MCF 10A (cell line): ENCODE measurements around the gene ZFYVE28. TPM values are rescaled to one million over a fixed set of nuclear protein-coding genes. Genes with fewer than 3 reads are reported as not detected.

Experiments
- BruUV-seq: library from RNA; stranded (reverse); fragments of 400-500 nt; replicated peaks from 2 replicates; lab custom pipeline; 2021; lab: Mats Ljungman, UMichigan
- CTCF ChIA-PET: fragments of 300-600 bp; sonication (Branson Sonifier 250); formaldehyde crosslinking; extraction: SDS; loops from one replicate; lab custom pipeline; 2021; ENCODE audit warnings: antibody characterized with exemption, inconsistent platforms; lab: Yijun Ruan, JAX
- POLR2A ChIA-PET: fragments of 300-600, 350-650 bp; sonication (Branson Sonifier 250); formaldehyde crosslinking; extraction: SDS; loops from one replicate; lab custom pipeline; 2020; ENCODE audit warnings: antibody characterized with exemption, inconsistent platforms; lab: Yijun Ruan, JAX
- DNase-seq: peaks from one replicate; pipeline ENCODE4 v3.0.0-alpha.2; 2018; ENCODE audit not compliant: unreplicated experiment
- H3K27ac Mint-ChIP-seq: one replicate; pipeline ENCODE4 v1.8.0; 2022; ENCODE audit warnings: mild to moderate bottlenecking, low read depth, mixed read lengths; ENCODE audit not compliant: unreplicated experiment
- H3K27me3 Mint-ChIP-seq: one replicate; pipeline ENCODE4 v1.8.0; 2022; ENCODE audit warnings: mixed read lengths; ENCODE audit not compliant: insufficient read depth, unreplicated experiment
- H3K36me3 Mint-ChIP-seq: one replicate; pipeline ENCODE4 v1.8.0; 2022; ENCODE audit warnings: mild to moderate bottlenecking, moderate library complexity, mixed read lengths; ENCODE audit not compliant: insufficient read depth, unreplicated experiment
- H3K4me1 Mint-ChIP-seq: one replicate; pipeline ENCODE4 v1.8.0; 2022; ENCODE audit warnings: mixed read lengths; ENCODE audit not compliant: insufficient read depth, unreplicated experiment
- H3K4me3 Mint-ChIP-seq: one replicate; pipeline ENCODE4 v1.8.0; 2022; ENCODE audit warnings: mild to moderate bottlenecking, moderate library complexity, mixed read lengths; ENCODE audit not compliant: unreplicated experiment
- H3K9me3 Mint-ChIP-seq: one replicate; pipeline ENCODE4 v1.8.0; 2022; ENCODE audit warnings: mixed read lengths; ENCODE audit not compliant: unreplicated experiment
- intact Hi-C: fragments of 100-400 bp; cut with micrococcal nuclease; formaldehyde crosslinking; loops from 2 replicates; pipeline ENCODE4 v1.14.1; 2022
- total RNA-seq: library from RNA; stranded (reverse); gene quantifications from 2 replicates; pipeline ENCODE4 v1.2.3, GENCODE V29; 2022
- TF ChIP-seq, protein P1 (sequence below): fragments of 200-600 bp; IDR thresholded peaks from one replicate; pipeline ENCODE4 v1.8.0; 2022; ENCODE audit warnings: antibody characterized with exemption, mild to moderate bottlenecking; ENCODE audit not compliant: unreplicated experiment

Gene ZFYVE28
- total RNA-seq, 1 experiment from 2014 or later, result 1.6 TPM

DNA sequence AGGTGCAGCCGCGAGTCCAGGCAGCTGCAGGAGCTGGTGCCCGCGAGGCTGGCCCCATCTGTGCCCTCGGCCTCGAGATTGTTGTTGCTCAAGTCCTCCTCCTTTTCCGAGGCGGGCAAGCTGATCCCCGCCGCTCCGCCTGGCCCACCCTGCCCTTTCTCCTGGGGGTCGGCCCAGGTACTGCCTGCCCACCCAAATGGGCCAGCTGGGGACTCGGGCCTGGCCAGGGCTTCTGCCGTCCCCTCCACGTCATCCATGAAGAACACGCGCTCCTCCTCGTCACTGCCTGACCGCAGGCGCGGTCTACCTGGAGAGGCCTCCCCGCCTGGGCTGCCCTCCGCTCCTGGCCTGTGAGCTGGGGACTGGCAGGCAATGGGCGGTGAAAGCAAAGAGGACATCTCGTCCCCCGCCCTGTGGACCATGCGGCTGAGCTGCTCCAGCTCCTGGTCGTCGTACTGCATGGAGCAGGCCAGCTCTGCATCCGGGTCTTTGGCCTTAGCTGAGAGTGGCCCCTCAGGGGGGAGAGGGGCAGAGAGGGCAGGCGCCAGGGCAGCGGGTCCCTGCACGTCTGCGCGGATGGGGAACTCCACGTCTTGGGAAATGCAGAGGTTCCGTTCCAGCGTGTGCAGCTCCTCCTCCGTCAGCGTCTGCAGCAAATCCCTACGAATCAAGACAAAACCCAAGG is 113.4 kb downstream of the ZFYVE28 start:
- Mint-ChIP-seq H3K27me3 (no peaks in the 10 kb centered on the region), H3K27ac (no peak overlapping the region), H3K4me1 (no peaks in the 10 kb centered on the region), H3K9me3 (no peaks in the 10 kb centered on the region), H3K36me3 (peaks cover 6% of the 10 kb centered on the region), H3K4me3 (no peak overlapping the region)
- TF ChIP-seq, protein P1, sequence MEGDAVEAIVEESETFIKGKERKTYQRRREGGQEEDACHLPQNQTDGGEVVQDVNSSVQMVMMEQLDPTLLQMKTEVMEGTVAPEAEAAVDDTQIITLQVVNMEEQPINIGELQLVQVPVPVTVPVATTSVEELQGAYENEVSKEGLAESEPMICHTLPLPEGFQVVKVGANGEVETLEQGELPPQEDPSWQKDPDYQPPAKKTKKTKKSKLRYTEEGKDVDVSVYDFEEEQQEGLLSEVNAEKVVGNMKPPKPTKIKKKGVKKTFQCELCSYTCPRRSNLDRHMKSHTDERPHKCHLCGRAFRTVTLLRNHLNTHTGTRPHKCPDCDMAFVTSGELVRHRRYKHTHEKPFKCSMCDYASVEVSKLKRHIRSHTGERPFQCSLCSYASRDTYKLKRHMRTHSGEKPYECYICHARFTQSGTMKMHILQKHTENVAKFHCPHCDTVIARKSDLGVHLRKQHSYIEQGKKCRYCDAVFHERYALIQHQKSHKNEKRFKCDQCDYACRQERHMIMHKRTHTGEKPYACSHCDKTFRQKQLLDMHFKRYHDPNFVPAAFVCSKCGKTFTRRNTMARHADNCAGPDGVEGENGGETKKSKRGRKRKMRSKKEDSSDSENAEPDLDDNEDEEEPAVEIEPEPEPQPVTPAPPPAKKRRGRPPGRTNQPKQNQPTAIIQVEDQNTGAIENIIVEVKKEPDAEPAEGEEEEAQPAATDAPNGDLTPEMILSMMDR, result no peak
- intact Hi-C loops, result no loop called here
- no peak for DNase-seq
- ChIA-PET POLR2A (interaction anchor here (0.9 to 1.0 kb wide), 2 partner anchors 21 to 43 kb away, joined by 3 to 4 read pairs; partner anchors contain the start of gene MXD4), CTCF (interaction anchor here (0.5 kb wide), 1 partner anchor 260 kb away, joined by 3 read pairs; no protein-coding TSS in a partner anchor)
- no TSS peak for BruUV-seq

DNA sequence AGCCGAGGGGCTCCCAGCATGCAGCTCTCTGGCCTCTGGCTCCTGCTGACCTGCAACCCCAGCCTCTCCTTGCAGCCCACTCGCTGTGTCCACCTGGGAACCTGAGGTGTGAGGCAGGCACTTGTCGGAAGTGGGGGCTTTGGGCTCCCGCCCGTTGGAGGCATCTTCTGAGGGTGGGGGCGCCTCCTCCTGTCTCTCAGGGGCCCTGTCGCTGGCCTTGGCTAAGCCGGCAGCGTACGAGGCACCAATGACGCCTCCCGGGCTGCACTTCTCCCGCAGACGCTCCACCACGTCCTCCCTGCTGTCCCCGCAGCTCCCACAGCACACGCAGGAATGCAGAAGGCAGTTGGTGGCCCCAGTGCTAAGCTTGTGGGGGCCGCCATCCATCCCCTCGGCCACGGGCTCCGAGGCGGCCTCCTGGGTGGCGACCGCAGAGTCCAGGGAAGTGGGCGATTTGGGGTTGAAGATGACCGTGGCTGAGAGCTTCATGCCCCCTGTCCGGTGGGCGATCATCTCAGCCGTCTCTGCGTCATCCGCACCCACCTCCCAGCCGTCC is 114.0 kb downstream of the ZFYVE28 start:
- no peak overlapping the region for H3K27ac Mint-ChIP-seq
- ChIA-PET CTCF (no interaction called here), POLR2A (interaction anchor here (1.0 kb wide), 1 partner anchor 21 kb away, joined by 4 read pairs; no protein-coding TSS in a partner anchor)
- H3K4me3 Mint-ChIP-seq, result no peak overlapping the region
- TF ChIP-seq, protein P1, result no peak
- H3K27me3 Mint-ChIP-seq, result no peaks in the 10 kb centered on the region
- no peaks in the 10 kb centered on the region for H3K9me3 Mint-ChIP-seq
- BruUV-seq, result no TSS peak
- DNase-seq, result no peak
- no peaks in the 10 kb centered on the region for H3K4me1 Mint-ChIP-seq
- intact Hi-C loops, result no loop called here
- H3K36me3 Mint-ChIP-seq, result peaks cover 6% of the 10 kb centered on the region

DNA sequence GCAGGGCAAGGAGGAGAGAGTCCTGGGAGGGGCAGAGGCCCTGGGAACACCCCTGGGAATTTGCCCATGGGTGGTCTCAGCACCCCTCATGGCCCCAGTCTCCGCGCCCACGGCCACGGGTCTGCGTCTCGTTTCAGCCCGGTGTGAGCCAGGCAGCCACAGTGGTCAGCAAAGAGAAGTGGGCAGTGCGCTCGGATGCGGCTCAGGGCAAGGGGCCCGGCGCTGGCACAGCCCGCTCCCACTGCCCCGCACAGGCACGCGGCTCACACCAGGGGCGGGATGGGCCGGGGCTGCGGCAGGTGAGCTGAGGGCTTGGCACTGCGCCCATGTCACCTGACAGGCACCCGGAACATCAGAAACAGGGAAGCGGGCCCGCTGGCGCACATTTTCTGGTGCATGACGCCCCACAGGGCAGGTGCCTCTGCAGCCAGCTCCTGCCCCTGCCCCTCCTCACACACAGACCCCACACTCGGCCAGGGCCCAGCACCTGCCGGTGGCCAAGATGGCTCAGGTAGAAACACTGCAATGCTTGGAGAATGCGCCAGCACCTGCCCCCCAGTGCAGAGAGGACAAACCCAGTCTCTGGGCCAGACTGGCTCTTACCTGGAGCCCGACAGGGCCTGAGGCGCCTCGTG is 114.6 kb downstream of the ZFYVE28 start:
- no peaks in the 10 kb centered on the region for H3K27me3 Mint-ChIP-seq
- intact Hi-C loops, result no loop called here
- H3K27ac Mint-ChIP-seq, result no peak overlapping the region
- DNase-seq, result no peak
- no peaks in the 10 kb centered on the region for H3K4me1 Mint-ChIP-seq
- no peaks in the 10 kb centered on the region for H3K9me3 Mint-ChIP-seq
- TF ChIP-seq, protein P1, result no peak
- BruUV-seq, result no TSS peak
- ChIA-PET POLR2A (no interaction called here), CTCF (no interaction called here)
- H3K4me3 Mint-ChIP-seq, result no peak overlapping the region
- H3K36me3 Mint-ChIP-seq, result peaks cover 6% of the 10 kb centered on the region

DNA sequence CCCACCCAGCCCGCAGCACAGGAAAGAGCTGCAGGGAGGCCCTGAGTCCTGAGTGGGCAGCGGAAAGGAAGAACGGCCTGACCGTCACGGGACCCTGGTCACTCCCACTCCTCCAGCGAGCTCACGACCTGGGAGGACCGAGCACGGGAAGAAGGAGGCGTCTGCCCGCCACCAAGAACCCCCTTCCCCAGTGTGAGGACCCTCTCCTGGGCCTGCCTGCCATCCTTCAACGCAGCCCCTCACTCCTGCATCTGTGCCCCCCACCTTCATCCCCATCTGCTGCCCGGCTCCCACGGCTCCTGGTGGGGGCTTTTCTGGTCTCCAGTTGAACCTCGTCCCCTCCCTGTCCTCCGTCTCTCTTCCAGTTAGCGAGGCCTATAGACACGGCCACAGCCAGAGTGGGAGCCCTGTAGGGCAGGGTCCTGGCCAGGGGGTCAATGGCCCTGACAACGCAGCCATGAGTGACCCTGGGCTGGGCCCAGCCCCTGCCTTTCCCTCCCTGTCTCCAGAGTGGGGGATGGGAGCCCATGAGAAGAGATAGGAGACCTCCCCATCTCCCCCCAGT is 115.2 kb downstream of the ZFYVE28 start:
- POLR2A ChIA-PET, result no interaction called here
- CTCF ChIA-PET, result no interaction called here
- Mint-ChIP-seq H3K9me3 (no peaks in the 10 kb centered on the region), H3K36me3 (peaks cover 6% of the 10 kb centered on the region), H3K27me3 (peaks cover 6% of the 10 kb centered on the region), H3K27ac (no peak overlapping the region), H3K4me3 (no peak overlapping the region), H3K4me1 (no peaks in the 10 kb centered on the region)
- TF ChIP-seq, protein P1, result no peak
- BruUV-seq, result no TSS peak
- intact Hi-C loops, result no loop called here
- no peak for DNase-seq
